GM21447 (cell line): ENCODE data around the gene CAD.

Source experiments
- ATAC-seq: cut with Tn5 transposase; IDR thresholded peaks from one replicate; pipeline ENCODE4 v1.9.1; 2021; ENCODE audit not compliant: unreplicated experiment

Gene CAD

GRCh38 chr2:27223416-27223815, 6.2 kb downstream of the CAD start:
- ATAC-seq = no peak

GRCh38 chr2:27225526-27225925, 8.4 kb downstream of the CAD start:
- no peak for ATAC-seq

GRCh38 chr2:27227501-27227900, 10.3 kb downstream of the CAD start:
- no peak for ATAC-seq

GRCh38 chr2:27231921-27232320, 14.8 kb downstream of the CAD start:
- no peak for ATAC-seq

- ATAC-seq = no peak
Measured at GRCh38 chr2:27233341-27233740, 16.2 kb downstream of the CAD start.

- ATAC-seq = no peak
Measured at GRCh38 chr2:27236136-27236535, 19.0 kb downstream of the CAD start.

GRCh38 chr2:27236626-27237025, 19.5 kb downstream of the CAD start:
- ATAC-seq = no peak

- ATAC-seq = no peak
Measured at GRCh38 chr2:27237341-27237945, 20.3 kb downstream of the CAD start.

GRCh38 chr2:27238976-27239375, 21.8 kb downstream of the CAD start:
- no peak for ATAC-seq

- ATAC-seq = no peak
Measured at GRCh38 chr2:27240406-27240805, 23.2 kb downstream of the CAD start.

GRCh38 chr2:27241761-27242613, 24.8 kb downstream of the CAD start:
- ATAC-seq = no peak

- no peak for ATAC-seq
Measured at GRCh38 chr2:27242614-27242951, 25.4 kb downstream of the CAD start.

GRCh38 chr2:27243391-27244130, 26.4 kb downstream of the CAD start:
- ATAC-seq = no peak

- ATAC-seq = no peak
Measured at GRCh38 chr2:27245116-27245515, 27.9 kb downstream of the CAD start.

GRCh38 chr2:27245626-27246025, 28.5 kb downstream of the CAD start:
- ATAC-seq = no peak

GRCh38 chr2:27247893-27248292, 30.7 kb downstream of the CAD start:
- ATAC-seq = no peak

GRCh38 chr2:27249159-27249890, 32.2 kb downstream of the CAD start:
- ATAC-seq = no peak

- ATAC-seq = no peak
Measured at GRCh38 chr2:27249891-27250651, 32.9 kb downstream of the CAD start.

GRCh38 chr2:27250652-27251379, 33.6 kb downstream of the CAD start:
- ATAC-seq = no peak

- no peak for ATAC-seq
Measured at GRCh38 chr2:27251766-27252165, 34.6 kb downstream of the CAD start.
